NCI-H1092 treated with DMSO at 0.1 percent for 48 hours (cell line): ENCODE results near the gene RAB20.
A peak's percentile ranks its signal among the peaks of the same experiment; 100 is the strongest.
"Not testable (repeated sequence)": the region's sequence is repeated elsewhere in the genome, so short reads cannot be mapped to it uniquely, and the experiment has no call there.

Experiments used
- DNase-seq: peaks from one replicate; lab custom pipeline; 2025; lab: John Stamatoyannopoulos, UW

The RAB20 gene

GRCh38 chr13:110561344-110562035 lies at the start of gene RAB20:
RAB20 (minus strand) TSS chr13:110561722; CDS start chr13:110561519, 203 bp downstream.
- no peak for DNase-seq

- no peak for DNase-seq
Observed at GRCh38 chr13:110610955-110611595, 49.6 kb upstream of the RAB20 start.

- DNase-seq: no peak
Observed at GRCh38 chr13:110607675-110608224, 46.2 kb upstream of the RAB20 start.

- not testable (repeated sequence) for DNase-seq
Observed at GRCh38 chr13:110606281-110606680, 44.8 kb upstream of the RAB20 start.

- no peak for DNase-seq
Observed at GRCh38 chr13:110605132-110605531, 43.6 kb upstream of the RAB20 start.

- no peak for DNase-seq
Observed at GRCh38 chr13:110600980-110601379, 39.5 kb upstream of the RAB20 start.

- no peak for DNase-seq
Observed at GRCh38 chr13:110600261-110600819, 38.8 kb upstream of the RAB20 start.

- DNase-seq: no peak
Observed at GRCh38 chr13:110597041-110597689, 35.6 kb upstream of the RAB20 start.

GRCh38 chr13:110593430-110594130 lies 32.1 kb upstream of the RAB20 start:
- peak; percentile 49 for DNase-seq

- no peak for DNase-seq
Observed at GRCh38 chr13:110592665-110593064, 31.1 kb upstream of the RAB20 start.

- no peak for DNase-seq
Observed at GRCh38 chr13:110590577-110590976, 29.1 kb upstream of the RAB20 start.

- no peak for DNase-seq
Observed at GRCh38 chr13:110589793-110590390, 28.4 kb upstream of the RAB20 start.

- DNase-seq: no peak
Observed at GRCh38 chr13:110583178-110583865, 21.8 kb upstream of the RAB20 start.

- no peak for DNase-seq
Observed at GRCh38 chr13:110582421-110582954, 21.0 kb upstream of the RAB20 start.

- DNase-seq: no peak
Observed at GRCh38 chr13:110581506-110582185, 20.1 kb upstream of the RAB20 start.

- DNase-seq: no peak
Observed at GRCh38 chr13:110580800-110581199, 19.3 kb upstream of the RAB20 start.

GRCh38 chr13:110578363-110578762 lies 16.8 kb upstream of the RAB20 start:
- DNase-seq: no peak

- no peak for DNase-seq
Observed at GRCh38 chr13:110576736-110577476, 15.4 kb upstream of the RAB20 start.

GRCh38 chr13:110576070-110576394 lies 14.5 kb upstream of the RAB20 start:
- DNase-seq: no peak
